ENCODE measurements around the gene GIMAP1.
"Not testable (repeated sequence)": the region's sequence is repeated elsewhere in the genome, so short reads cannot be mapped to it uniquely, and the experiment has no call there.

GIMAP1 gene

DNA sequence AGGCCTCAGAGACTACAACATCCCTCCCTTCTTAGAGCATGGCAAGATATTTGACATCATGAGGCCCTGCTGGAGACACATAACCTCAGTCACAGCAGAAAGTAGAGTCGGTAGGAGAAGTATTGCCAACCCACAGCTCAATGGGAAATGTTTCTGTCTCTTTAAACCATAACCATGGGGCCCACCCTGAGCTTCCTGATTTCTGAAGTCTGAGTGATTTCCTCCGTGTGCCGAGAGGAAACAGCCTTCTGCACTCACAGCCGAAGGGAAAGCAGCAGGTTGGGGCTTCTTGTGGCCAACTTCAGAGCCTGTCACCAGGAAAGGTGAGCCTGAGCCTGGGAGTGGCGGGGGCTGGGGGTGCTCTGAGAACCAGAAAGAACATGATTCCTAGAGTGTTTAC, at the start of gene GIMAP1:
Gene GIMAP1 (plus strand): TSS at position 246 of the 400 bp plus-strand sequence. CDS start 2,435 bp downstream, outside the sequence.
- no peak for DNase-seq

DNA sequence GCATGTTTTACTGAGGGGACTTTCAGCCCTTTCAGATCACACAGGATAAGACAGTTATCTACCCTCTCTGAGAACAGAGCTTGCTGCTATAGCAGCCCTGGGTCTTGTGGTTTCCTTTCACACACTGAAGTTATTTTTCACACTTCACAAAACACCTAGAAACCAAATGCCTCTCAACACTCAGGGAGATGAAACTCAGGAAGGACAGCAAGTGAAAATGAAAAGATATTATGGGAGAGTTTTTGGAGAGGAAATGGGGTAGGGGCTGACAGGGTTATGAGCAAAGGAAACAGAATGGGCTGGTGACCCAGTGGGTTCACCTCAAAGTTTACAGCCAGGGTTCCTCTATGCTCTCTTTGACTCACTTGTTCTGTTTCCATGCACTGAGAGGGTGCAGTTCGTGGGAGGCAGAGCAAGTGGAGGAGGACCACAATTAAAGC, 47.9 kb upstream of the GIMAP1 start:
- no peak for DNase-seq

GRCh38 chr7:150668977-150669376, 47.4 kb upstream of the GIMAP1 start:
- no peak for DNase-seq

DNA sequence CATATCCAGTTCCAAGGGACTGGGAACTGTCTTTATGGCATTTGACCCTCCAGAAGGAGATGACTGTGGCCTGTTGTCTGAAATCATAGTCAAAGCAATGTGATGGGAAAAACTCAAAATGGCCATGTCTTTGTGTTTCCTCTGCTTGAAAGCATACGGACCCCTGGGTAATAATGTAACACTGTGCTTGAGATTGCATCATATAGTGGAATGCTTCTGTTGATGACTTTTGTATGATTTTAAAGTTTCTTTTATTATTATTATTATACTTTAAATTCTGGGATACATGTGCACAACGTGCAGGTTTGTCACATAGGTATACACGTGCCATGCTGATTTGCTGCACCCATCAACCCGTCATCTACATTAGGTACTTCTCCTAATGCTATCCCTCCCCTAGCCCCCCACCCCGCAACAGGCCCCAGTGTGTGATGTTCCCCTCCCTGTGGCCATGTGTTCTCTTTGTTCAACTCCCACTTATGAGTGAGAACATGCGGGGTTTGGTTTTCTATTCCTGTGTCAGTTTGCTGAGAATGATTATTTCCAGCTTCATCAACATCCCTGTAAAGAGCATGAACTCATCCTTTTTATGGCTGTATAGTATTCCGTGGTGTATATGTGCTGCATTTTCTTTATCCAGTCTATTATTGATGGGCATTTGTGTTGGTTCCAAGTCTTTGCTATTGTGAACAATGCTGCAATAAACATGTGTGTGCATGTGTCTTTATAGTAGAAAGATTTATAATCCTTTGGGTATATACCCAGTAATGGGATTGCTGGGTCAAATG, 44.4 kb upstream of the GIMAP1 start:
- DNase-seq = not testable (repeated sequence)

DNA sequence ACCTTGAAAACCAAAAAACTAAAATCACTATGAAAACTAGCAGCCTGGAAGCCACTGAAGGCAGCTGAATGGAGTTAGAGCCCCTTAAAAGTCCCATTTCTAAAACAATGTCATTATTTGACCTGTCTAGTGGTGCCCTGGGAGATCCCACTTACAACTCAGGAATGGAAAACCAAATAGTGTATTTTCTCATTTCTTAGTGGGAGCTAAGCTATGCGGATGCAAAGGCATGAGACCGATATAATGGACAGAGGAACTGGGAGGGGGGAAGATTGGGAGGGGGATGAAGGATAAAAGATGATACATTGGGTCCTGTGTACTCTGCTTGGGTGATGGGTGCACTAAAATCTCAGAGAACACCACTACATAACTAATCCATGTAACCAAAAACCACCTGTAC, 40.7 kb upstream of the GIMAP1 start:
- DNase-seq = no peak

DNA sequence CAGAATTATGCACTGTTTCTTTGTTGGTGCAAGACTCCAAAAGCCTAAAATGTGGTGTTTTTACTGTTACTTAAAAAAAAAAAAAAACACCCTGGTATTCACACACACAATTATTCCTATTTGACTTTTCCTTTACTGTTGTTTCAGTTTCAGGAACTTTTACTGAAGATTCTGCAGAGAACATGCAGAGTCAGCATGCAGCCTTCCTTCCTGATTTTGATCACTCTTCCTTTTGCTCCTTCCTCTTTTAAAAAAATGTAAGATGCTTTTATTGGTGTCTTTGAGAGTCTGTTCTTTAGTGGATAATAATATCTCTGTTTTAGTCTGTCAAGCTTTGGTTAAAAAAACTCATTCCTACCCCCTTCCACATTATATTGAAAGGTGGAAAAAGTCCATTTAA, 40.1 kb upstream of the GIMAP1 start:
- DNase-seq = not testable (repeated sequence)

DNA sequence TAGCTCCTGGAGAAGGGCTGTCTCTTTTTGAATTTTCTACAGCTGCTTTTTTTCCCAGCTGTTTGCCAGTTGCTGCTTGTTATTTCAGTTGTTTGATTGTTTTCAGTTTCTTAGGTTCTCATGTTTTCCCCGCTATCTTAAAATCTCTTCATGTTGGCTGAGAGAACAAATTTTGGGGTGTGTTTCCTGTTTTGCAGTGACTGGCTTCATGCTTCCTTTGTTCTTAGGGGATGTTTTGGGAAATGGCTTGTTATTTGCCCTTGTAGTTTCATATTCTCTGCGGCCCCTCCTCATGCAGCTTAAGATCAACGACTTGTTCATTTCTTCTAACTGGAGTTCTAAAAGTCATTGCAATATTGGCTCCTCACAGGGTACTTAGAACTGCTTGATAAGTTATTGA, 39.6 kb upstream of the GIMAP1 start:
- DNase-seq = not testable (repeated sequence)

DNA sequence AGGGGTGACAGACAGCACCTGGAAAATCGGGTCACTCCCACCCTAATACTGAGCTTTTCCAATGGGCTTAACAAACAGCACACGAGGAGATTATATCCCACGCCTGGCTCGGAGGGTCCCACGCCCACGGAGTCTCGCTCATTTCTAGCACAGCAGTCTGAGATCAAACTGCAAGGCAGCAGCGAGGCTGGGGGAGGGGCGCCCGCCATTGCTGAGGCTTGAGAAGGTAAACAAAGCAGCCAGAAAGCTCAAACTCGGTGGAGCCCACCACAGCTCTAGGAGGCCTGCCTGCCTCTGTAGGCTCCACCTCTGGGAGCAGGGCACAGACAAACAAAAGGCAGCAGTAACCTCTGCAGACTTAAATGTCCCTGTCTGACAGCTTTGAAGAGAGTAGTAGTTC, 37.8 kb upstream of the GIMAP1 start:
- DNase-seq = not testable (repeated sequence)

- DNase-seq = not testable (repeated sequence)
Observed at GRCh38 chr7:150680364-150680763, 36.0 kb upstream of the GIMAP1 start.

- DNase-seq = no peak
Observed at GRCh38 chr7:150685219-150686029, 31.0 kb upstream of the GIMAP1 start, which contains the start of gene GIMAP2. Gene GIMAP2, plus strand, starts transcription at chr7:150685706. Its CDS starts 1,354 bp downstream, at chr7:150687060.

DNA sequence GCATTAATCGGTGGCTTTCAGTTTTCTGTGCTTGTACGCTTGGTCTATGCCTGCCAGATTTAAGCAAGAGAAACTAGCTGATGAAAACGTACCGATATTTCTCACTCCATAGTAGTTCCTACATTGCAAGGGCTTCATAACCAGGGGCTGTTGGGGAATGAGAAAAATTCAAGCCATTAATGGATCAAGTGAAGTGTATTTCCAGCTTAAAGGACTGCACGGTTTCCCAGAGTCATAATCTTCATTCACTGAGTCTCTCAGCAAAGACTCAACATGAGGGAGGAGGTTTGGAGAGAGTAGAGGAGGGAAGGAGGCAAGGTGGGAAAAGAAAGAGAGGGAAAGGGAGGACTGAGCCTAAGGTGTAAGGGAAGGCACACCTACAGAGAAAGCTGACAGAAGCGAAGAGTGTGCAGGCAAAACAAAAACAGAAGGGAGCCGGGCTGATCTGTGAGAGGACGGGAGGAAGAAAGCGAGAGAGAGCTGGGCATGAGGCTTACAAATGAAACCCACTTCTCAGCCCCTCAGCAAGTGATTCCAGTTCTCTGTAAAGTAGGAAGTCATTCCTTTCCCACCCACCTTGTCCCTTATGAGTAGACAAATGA, 30.3 kb upstream of the GIMAP1 start:
- DNase-seq = no peak

DNA sequence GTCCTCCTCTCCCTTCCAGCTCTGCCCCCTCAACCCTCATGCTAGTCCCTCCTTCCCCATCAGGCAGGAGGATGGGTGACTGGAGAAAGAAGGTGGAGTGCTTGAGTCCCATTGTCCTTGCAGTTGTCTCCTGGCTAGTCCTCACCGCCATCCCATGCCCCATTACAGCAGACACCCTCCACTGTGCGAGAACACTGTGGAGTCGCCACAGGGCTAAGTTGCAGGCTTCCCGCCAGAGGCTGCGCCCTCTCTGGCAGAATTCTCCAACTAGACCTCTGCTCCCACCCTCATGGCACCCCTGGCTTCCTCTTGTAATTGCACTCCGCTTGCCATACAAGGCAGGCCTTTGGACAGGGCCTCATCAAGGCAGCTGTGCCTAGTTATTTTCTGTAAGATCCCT, 27.8 kb upstream of the GIMAP1 start:
- no peak for DNase-seq

- DNase-seq = no peak
Observed at GRCh38 chr7:150695654-150696053, 20.8 kb upstream of the GIMAP1 start.

- no peak for DNase-seq
Observed at GRCh38 chr7:150703209-150703608, 13.2 kb upstream of the GIMAP1 start.

DNA sequence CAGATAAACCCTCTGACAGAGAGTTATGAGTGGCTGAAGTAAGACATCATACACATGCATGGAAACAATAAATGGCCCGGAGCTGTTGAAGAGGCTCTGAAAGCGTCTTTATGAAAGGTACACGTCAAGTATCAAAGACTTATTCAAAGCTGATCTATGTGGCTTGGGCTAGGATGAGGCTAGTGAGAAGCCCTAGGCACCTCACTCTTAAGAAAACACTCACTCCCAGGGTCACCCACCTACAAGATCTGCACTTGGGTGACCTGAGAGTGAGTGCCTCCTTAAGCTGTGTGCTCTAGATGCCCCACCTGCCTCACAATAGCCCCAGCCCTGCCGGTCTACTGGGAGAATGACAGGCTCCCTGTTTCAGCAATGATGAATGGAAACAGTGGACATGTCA, 1.1 kb upstream of the GIMAP1 start:
- DNase-seq = no peak

- no peak for DNase-seq
Observed at GRCh38 chr7:150715738-150716137, 675 bp upstream of the GIMAP1 start.

DNA sequence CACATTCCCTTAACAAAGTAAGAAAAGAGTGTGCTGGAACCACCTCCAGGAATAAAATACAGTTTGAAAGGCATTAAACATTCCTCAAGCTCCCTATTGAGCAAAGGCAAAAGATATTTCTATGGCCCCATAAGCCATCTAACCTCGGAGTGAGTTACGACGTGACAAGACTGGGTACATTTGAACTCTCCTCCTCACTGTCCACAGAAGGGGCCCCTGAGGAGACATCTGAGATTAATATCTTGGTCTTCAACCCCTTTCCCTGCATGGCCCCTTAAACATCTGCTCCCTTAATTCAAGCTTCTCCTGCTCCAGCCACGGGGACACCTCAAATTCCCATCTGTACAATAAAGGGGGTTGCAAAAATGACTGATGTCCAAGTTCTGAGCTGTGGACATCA, 526 bp downstream of the GIMAP1 start:
- DNase-seq = no peak

GRCh38 chr7:150717814-150718420, 1.5 kb downstream of the GIMAP1 start:
- no peak for DNase-seq

GRCh38 chr7:150719436-150719835, 3.0 kb downstream of the GIMAP1 start:
- DNase-seq = no peak

DNA sequence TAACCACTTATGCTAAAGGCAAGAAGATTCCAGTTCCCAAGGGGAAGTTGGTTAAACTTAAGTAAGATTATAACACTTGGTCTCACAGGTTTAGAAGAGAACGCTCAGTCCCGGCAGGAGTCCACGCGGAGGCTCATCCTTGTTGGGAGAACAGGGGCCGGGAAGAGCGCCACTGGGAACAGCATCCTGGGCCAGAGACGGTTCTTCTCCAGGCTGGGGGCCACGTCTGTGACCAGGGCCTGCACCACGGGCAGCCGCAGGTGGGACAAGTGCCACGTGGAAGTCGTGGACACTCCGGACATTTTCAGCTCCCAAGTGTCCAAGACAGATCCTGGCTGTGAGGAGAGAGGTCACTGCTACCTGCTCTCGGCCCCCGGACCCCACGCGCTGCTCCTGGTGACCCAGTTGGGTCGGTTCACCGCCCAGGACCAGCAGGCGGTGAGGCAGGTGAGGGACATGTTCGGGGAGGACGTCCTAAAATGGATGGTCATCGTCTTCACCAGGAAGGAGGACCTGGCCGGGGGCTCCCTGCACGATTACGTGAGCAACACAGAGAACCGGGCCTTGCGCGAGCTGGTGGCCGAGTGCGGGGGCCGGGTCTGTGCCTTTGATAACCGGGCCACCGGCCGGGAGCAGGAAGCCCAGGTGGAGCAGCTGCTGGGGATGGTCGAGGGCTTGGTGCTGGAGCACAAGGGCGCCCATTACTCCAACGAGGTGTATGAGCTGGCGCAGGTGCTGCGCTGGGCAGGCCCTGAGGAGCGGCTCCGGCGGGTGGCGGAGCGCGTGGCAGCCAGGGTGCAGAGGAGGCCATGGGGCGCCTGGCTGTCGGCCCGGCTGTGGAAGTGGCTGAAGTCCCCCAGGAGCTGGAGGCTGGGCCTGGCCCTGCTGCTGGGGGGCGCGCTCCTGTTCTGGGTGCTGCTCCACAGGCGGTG, 3.8 kb downstream of the GIMAP1 start:
- DNase-seq = no peak

DNA sequence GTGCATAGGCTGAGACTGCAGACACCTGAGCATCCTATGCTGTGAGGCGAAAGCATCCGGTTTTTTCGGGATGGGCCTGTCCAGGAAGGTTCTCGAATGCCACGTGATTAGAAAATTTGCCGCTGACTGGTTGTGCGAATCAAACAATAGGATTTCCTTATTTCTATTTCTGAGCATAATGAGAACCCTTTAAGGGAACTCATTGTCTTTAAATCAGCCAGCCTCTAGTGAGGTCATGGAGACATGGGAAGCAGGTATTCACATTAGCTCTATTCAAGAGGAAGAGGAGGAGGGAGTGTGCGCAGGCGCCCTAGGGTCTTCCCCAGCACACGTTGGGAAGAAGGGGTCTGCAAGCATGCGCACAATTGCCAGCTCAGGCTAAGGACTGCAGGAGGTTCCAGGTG, 5.6 kb downstream of the GIMAP1 start:
- DNase-seq = no peak

DNA sequence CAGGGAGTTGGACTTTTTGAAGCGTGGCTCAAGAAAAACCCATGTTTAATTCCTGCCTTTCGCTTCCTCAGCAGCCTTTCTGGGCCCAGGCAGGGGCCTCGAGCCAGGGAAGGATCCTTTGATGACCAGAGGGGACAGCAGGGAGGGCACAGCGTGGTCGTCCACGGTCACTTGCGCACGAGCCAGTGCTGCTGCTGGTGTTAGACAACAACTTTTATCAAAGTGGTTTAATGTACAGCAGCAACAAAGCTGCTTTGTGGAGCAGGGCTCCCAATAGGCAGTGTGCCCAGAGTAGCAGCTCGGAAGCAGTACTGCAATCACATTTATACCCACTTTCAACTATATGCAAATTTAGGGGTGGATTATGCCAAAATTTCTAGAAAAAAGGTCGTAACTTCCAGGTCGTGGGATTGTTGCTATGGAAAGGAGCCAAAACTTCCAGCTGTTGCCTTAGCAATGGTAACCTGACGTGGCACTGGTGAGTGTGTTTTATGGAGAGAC, 6.1 kb downstream of the GIMAP1 start:
- no peak for DNase-seq

Measured in amniotic stem cell (primary cell).